Chondrocyte (in vitro differentiated cells): ENCODE data around the gene COX6B1. TPM values are rescaled to one million over a fixed set of nuclear protein-coding genes. Genes with fewer than 3 reads are reported as not detected.
A peak's percentile ranks its signal among the peaks of the same experiment; 100 is the strongest.

Source experiments
- DNase-seq: peaks from one replicate; pipeline ENCODE4 v3.0.0; 2021; ENCODE audit warnings: mixed read lengths, low spot score
- H3K27ac Mint-ChIP-seq: one replicate; pipeline ENCODE4 v1.8.0; 2021; ENCODE audit warnings: mild to moderate bottlenecking, moderate library complexity, mixed read lengths; ENCODE audit not compliant: unreplicated experiment
- H3K27me3 Mint-ChIP-seq: 2 replicates; pipeline ENCODE4 v1.8.0; 2021; ENCODE audit warnings: low read depth, mixed read lengths
- H3K36me3 Mint-ChIP-seq: 2 replicates; pipeline ENCODE4 v1.8.0; 2021; ENCODE audit warnings: low read depth, mixed read lengths
- H3K4me1 Mint-ChIP-seq: 2 replicates; pipeline ENCODE4 v1.8.0; 2021; ENCODE audit warnings: low read depth, mild to moderate bottlenecking, mixed read lengths
- H3K4me3 Mint-ChIP-seq: one replicate; pipeline ENCODE4 v1.8.0; 2021; ENCODE audit warnings: mild to moderate bottlenecking, moderate library complexity, mixed read lengths; ENCODE audit not compliant: unreplicated experiment
- H3K9me3 Mint-ChIP-seq: 2 replicates; pipeline ENCODE4 v1.8.0; 2021; ENCODE audit warnings: low read depth, mixed read lengths
- CTCF ChIP-seq: fragments of 200-600 bp; sonication (generic); IDR thresholded peaks from 2 replicates; pipeline ENCODE4 v1.5.0; 2021; ENCODE audit warnings: antibody characterized with exemption, mild to moderate bottlenecking, moderate library complexity
- total RNA-seq: library from RNA; stranded (reverse); gene quantifications from 3 replicates; pipeline ENCODE4 v1.2.1, GENCODE V29; 2021

COX6B1 gene
- total RNA-seq, 1 donor from 2014 or later: 266 TPM

GRCh38 chr19:35623327-35624010, 24.7 kb upstream of the COX6B1 start:
- no peak for TF ChIP-seq CTCF
- DNase-seq: no peak
- Mint-ChIP-seq H3K9me3 (no peaks in the 10 kb centered on the region), H3K36me3 (no peaks in the 10 kb centered on the region), H3K27ac (no peak overlapping the region), H3K4me1 (peaks cover 6% of the 10 kb centered on the region), H3K4me3 (no peak overlapping the region), H3K27me3 (no peaks in the 10 kb centered on the region)

- peak overlapping the region; percentile 77 for H3K4me3 Mint-ChIP-seq
- peak overlapping the region; percentile 98 for H3K27ac Mint-ChIP-seq
- H3K36me3 Mint-ChIP-seq: peaks cover 18% of the 10 kb centered on the region
- peaks cover 20% of the 10 kb centered on the region for H3K4me1 Mint-ChIP-seq
- TF ChIP-seq CTCF: no peak
- no peaks in the 10 kb centered on the region for H3K9me3 Mint-ChIP-seq
- no peaks in the 10 kb centered on the region for H3K27me3 Mint-ChIP-seq
- DNase-seq: no peak
Observed at GRCh38 chr19:35628264-35628564, 19.9 kb upstream of the COX6B1 start.

- H3K27me3 Mint-ChIP-seq: no peaks in the 10 kb centered on the region
- peaks cover 21% of the 10 kb centered on the region for H3K36me3 Mint-ChIP-seq
- TF ChIP-seq CTCF: no peak
- peak within 1 kb of the TSS; percentile 77 for H3K4me3 Mint-ChIP-seq
- peaks cover 20% of the 10 kb centered on the region for H3K4me1 Mint-ChIP-seq
- H3K9me3 Mint-ChIP-seq: no peaks in the 10 kb centered on the region
- peak within 1 kb of the TSS; percentile 98 for H3K27ac Mint-ChIP-seq
- DNase-seq: no peak
Observed at GRCh38 chr19:35628565-35629331, 19.4 kb upstream of the COX6B1 start, which contains the start of gene RBM42. TSS of gene RBM42 (plus strand) at chr19:35629036. CDS start at chr19:35629154, 118 bp downstream.

GRCh38 chr19:35629332-35629633, 18.8 kb upstream of the COX6B1 start:
- H3K4me3 Mint-ChIP-seq: peak overlapping the region; percentile 77

More at GRCh38 chr19:35629332-35629633, 18.8 kb upstream of the COX6B1 start:
- TF ChIP-seq CTCF: no peak
- H3K4me1 Mint-ChIP-seq: peaks cover 20% of the 10 kb centered on the region
- H3K9me3 Mint-ChIP-seq: no peaks in the 10 kb centered on the region
- DNase-seq: no peak
- H3K27ac Mint-ChIP-seq: peak overlapping the region; percentile 98
- peaks cover 24% of the 10 kb centered on the region for H3K36me3 Mint-ChIP-seq
- no peaks in the 10 kb centered on the region for H3K27me3 Mint-ChIP-seq
